Mesothelial cell of epicardium (in vitro differentiated cells): ENCODE measurements around the gene NHLRC4. TPM values are rescaled to one million over a fixed set of nuclear protein-coding genes. Genes with fewer than 3 reads are reported as not detected.
A peak's percentile ranks its signal among the peaks of the same experiment; 100 is the strongest.

ENCODE experiments used
- DNase-seq, 2 experiments: peaks; one replicate each; pipeline ENCODE4 v3.0.0; 2021; ENCODE audit warnings: low spot score in 2 of 2; ENCODE audit not compliant: unreplicated experiment in 2 of 2
- H3K27ac Mint-ChIP-seq: 2 replicates; pipeline ENCODE4 v1.8.0; 2021; ENCODE audit warnings: mixed read lengths
- H3K27me3 Mint-ChIP-seq: 2 replicates; pipeline ENCODE4 v1.8.0; 2021; ENCODE audit warnings: low read depth, mixed read lengths
- H3K36me3 Mint-ChIP-seq: 2 replicates; pipeline ENCODE4 v1.8.0; 2021; ENCODE audit warnings: mixed read lengths
- H3K4me1 Mint-ChIP-seq: 2 replicates; pipeline ENCODE4 v1.8.0; 2021; ENCODE audit warnings: mixed read lengths
- H3K4me3 Mint-ChIP-seq: 2 replicates; pipeline ENCODE4 v1.8.0; 2021; ENCODE audit warnings: mild to moderate bottlenecking, moderate library complexity, mixed read lengths
- H3K9me3 Mint-ChIP-seq: 2 replicates; pipeline ENCODE4 v1.8.0; 2021; ENCODE audit warnings: mixed read lengths
- CTCF ChIP-seq: fragments of 200-600 bp; sonication (generic); IDR thresholded peaks from one replicate; pipeline ENCODE4 v1.5.0; 2021; ENCODE audit warnings: antibody characterized with exemption; ENCODE audit not compliant: unreplicated experiment
- total RNA-seq: library from RNA; stranded (reverse); gene quantifications from 3 replicates; pipeline ENCODE4 v1.2.1, GENCODE V29; 2021

Gene NHLRC4
- total RNA-seq, 1 donor from 2014 or later: 2.7 TPM

- no peak for DNase-seq
- no peak overlapping the region for H3K4me3 Mint-ChIP-seq
- H3K27me3 Mint-ChIP-seq: no peaks in the 10 kb centered on the region
- H3K9me3 Mint-ChIP-seq: no peaks in the 10 kb centered on the region
- no peak for TF ChIP-seq CTCF
- peaks cover 4% of the 10 kb centered on the region for H3K36me3 Mint-ChIP-seq
- no peak overlapping the region for H3K27ac Mint-ChIP-seq
- no peaks in the 10 kb centered on the region for H3K4me1 Mint-ChIP-seq
Observed at GRCh38 chr16:578232-578869, 11.5 kb downstream of the NHLRC4 start.

- Mint-ChIP-seq H3K4me1 (no peaks in the 10 kb centered on the region), H3K9me3 (no peaks in the 10 kb centered on the region), H3K36me3 (peaks cover 4% of the 10 kb centered on the region), H3K4me3 (no peak overlapping the region), H3K27me3 (no peaks in the 10 kb centered on the region), H3K27ac (no peak overlapping the region)
- DNase-seq: no peak
- peak; percentile 52 for TF ChIP-seq CTCF
Observed at GRCh38 chr16:578870-579405, 12.1 kb downstream of the NHLRC4 start.

GRCh38 chr16:580141-580945 is 13.5 kb downstream of the NHLRC4 start:
- DNase-seq: no peak
- no peak overlapping the region for H3K27ac Mint-ChIP-seq
- H3K4me1 Mint-ChIP-seq: peaks cover under 1% of the 10 kb centered on the region
- H3K9me3 Mint-ChIP-seq: no peaks in the 10 kb centered on the region
- H3K4me3 Mint-ChIP-seq: no peak overlapping the region
- peaks cover 4% of the 10 kb centered on the region for H3K36me3 Mint-ChIP-seq
- no peak for TF ChIP-seq CTCF
- H3K27me3 Mint-ChIP-seq: peaks cover 1% of the 10 kb centered on the region

- TF ChIP-seq CTCF: no peak
- peaks cover 7% of the 10 kb centered on the region for H3K4me1 Mint-ChIP-seq
- H3K9me3 Mint-ChIP-seq: no peaks in the 10 kb centered on the region
- H3K4me3 Mint-ChIP-seq: no peak overlapping the region
- no peak for DNase-seq
- no peak overlapping the region for H3K27ac Mint-ChIP-seq
- peaks cover 4% of the 10 kb centered on the region for H3K36me3 Mint-ChIP-seq
- H3K27me3 Mint-ChIP-seq: peaks cover 7% of the 10 kb centered on the region
Observed at GRCh38 chr16:580946-581498, 14.2 kb downstream of the NHLRC4 start.

- no peak for DNase-seq
- no peaks in the 10 kb centered on the region for H3K9me3 Mint-ChIP-seq
- H3K27me3 Mint-ChIP-seq: peaks cover 7% of the 10 kb centered on the region
- H3K36me3 Mint-ChIP-seq: no peaks in the 10 kb centered on the region
- no peak overlapping the region for H3K4me3 Mint-ChIP-seq
- H3K27ac Mint-ChIP-seq: no peak overlapping the region
- no peak for TF ChIP-seq CTCF
- peaks cover 10% of the 10 kb centered on the region for H3K4me1 Mint-ChIP-seq
Observed at GRCh38 chr16:582218-582613, 15.4 kb downstream of the NHLRC4 start.
